Measurements from ENCODE around the gene NPIPB6.
A peak's percentile ranks its signal among the peaks of the same experiment; 100 is the strongest.
"Not testable (repeated sequence)": the region's sequence is repeated elsewhere in the genome, so short reads cannot be mapped to it uniquely, and the experiment has no call there.

The NPIPB6 gene

DNA sequence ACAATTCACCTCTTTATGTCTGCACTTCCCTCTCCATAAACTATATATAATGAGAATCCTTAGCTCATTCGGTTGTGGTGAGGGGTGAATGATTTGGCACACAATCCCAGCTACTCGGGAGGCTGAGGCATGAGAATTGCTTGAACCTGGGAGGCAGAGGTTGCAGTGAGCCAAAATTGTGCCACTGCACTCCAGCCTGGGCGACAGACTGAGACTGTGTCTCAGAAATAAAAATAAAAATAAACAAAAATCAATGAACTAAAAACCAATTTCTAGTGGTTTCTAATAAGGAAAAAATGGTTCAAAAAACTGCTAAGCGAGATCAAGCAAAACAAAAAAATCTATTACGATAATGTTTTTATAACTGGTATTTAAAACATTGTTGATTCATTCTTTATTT lies at the start of gene NPIPB6:
Gene NPIPB6 (minus strand): TSS at position 101 of the 400 bp plus-strand sequence. CDS start 686 bp downstream, outside the sequence.
- DNase-seq, result not testable (repeated sequence)

DNA sequence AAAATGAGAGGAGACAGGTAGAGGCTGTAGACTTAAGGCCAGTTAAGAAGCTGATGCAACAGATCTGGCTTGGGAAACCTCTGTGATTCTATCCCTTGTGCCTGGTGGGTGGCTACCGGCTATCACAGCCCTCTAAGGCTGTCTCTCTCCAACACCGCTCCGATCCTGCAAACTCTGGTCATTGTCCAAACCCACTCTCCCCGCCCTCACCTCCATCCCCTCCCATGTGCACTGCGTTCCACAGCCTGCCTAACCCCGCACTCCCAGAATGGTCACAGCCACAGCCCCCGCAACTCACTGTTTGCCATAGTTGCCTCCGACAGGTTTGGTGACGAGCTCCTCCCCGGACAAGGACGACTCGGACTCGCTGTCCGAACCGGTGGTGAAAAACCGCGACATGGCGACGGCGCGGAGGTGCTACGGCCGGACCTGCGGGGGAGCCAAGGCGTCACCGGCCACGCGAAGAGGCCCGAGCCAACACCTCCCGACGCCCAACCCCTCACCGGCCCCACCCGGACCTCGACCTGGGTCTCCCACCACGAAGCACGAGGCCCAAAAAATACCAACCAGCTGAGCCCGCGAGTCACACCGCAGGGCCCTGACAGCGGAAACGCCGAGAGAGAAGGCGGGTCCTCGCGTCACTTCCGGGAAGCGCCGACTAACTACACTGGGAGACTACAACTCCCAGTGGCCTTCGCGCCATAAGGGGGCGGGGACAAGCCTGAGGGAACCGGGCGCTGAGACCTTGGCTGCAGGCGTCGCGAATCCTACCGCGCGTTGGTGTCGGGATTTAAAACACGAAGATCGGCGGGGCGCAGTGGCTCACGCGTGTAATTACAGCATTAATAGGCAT lies 40.1 kb upstream of the NPIPB6 start, which contains the start of gene EIF3CL:
Gene EIF3CL (minus strand): TSS at position 622 of the 853 bp plus-strand sequence. CDS start 223 bp downstream, at position 399.
- DNase-seq, result not testable (repeated sequence)

DNA sequence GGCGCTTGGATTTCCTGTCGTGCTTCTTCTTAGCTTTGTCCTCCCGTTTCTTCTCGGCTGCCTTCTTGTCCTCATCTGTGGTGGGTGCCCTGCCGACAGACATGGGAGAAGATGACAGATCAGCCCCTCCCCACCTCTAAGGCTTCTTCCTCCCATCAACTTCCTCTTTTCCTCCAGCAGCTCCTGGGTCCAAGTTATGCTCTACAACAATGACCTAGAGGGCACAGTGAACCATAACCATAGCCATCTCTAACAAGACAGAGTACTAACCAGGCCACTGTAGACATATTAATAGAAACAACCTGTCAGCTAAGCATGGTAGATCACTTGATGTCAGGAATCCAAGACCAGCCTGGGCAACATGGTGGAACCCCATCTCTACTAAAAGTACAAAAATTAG lies 28.7 kb upstream of the NPIPB6 start:
- not testable (repeated sequence) for DNase-seq

DNA sequence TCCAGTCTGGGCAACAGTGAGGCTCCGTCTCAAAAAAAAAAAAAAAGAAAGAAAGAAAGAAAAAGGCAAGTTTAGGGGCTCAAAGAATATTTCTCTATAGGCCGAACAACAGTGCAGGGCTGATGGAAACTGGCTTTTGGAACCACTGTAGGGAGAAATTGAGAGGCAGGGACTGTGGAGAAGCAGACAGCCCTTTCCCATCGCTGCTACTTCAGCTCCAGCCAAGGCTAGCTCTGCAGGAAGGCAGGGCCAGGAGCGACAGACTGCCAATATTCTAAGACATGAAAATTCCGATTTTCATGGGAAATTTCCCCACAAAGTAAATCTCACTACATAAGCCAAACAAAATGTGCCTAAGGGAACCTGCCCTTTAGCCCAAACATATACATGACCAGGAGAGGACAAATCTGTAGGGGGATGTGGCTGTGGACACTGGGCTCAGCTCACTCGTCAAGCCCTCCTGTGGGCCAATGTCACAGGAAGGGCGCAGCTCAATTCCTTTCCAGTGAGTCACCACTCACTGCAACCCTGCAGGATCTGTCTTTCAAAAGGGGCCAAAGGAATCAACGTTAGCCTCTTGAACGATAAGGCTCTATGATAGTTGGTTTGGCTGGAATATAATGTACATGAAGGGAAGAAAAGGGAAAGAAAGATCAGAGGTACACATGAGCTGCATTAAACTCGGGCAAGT lies 19.0 kb upstream of the NPIPB6 start:
- DNase-seq, result not testable (repeated sequence)

DNA sequence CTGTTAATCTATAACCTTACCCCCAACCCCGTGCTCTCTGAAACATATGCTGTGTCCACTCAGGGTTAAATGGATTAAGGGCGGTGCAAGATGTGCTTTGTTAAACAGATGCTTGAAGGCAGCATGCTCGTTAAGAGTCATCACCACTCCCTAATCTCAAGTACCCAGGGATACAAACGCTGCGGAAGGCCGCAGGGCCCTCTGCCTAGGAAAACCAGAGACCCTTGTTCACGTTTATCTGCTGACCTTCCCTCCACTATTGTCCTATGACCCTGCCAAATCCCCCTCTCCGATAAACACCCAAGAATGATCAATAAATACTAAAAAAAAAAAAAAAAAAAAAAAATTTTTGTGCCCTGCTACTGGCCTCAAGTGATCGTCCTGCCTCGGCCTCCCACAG lies 14.5 kb upstream of the NPIPB6 start:
- not testable (repeated sequence) for DNase-seq

DNA sequence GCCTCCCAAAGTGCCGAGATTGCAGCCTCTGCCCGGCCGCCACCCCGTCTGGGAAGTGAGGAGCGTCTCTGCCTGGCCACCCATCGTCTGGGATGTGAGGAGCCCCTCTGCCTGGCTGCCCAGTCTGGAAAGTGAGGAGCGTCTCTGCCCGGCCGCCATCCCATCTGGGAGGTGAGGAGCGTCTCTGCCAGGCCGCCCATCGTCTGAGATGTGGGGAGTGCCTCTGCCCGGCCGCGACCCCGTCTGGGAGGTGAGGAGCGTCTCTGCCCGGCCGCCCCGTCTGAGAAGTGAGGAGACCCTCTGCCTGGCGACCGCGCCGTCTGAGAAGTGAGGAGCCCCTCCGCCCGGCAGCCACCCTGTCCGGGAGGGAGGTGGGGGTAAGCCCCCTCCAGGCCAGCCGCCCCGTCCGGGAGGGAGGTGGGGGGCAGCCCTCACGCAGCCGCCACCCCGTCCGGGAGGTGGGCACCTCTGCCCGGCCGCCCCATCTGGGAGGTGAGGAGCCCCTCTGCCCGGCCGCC lies 13.9 kb upstream of the NPIPB6 start:
- not testable (repeated sequence) for DNase-seq

DNA sequence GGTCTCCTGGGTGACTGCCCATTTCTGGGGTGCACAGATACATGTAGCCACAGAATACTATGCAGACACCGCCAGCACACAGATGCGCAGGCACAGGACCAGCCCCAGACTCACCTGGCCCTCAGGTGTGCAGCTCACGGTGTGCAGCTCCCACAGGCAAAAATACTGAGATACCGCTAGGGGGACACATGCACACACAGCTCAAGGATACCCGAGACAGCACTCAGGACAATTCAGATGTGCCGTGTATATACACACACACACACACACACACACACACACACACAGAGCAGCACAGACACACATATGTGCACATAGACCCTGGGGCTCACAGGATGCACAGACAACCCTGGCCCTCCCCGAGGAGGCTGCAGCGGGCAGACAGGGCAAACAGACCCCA lies 11.8 kb upstream of the NPIPB6 start:
- not testable (repeated sequence) for DNase-seq

DNA sequence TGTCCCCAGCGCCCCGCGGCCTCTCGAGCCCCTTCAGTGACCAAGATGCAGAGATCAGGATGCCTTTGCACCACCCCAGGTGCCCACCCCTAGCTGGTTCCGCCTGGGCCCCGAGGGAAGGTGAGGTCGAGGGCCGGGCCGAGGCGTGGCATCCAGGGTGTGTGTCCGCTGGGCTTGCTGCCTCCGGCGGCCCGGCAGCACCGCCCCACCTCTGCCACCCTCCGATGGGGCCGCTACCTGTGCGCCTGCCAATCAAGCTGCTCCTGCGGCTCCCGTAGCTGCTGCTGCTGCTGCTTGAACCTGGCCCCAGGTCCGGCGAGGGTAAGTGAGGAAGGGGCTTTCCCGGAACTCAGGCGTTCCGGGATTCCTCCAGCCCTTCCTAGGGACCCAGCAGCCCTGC lies 11.0 kb upstream of the NPIPB6 start:
- not testable (repeated sequence) for DNase-seq

DNA sequence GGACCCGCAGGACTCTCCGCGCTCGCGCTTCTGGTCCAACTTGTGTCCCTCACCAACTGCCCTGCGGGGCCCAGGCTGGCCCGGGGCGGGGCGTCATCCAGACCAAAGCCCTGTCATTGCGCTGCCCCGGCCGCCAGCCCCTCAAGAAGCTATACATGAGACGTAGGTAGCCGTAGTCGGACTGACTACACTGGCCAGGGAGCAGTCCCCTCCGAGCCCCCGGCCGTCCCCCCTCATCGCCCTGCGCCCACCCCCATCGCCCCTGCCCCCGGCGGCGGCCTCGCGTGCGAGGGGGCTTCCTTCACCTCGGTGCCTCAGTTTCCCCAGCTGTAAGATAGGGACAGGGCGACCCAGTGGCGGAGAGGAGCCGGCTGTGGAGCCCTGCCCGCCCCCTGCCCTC lies 4.6 kb upstream of the NPIPB6 start:
- not testable (repeated sequence) for DNase-seq

DNA sequence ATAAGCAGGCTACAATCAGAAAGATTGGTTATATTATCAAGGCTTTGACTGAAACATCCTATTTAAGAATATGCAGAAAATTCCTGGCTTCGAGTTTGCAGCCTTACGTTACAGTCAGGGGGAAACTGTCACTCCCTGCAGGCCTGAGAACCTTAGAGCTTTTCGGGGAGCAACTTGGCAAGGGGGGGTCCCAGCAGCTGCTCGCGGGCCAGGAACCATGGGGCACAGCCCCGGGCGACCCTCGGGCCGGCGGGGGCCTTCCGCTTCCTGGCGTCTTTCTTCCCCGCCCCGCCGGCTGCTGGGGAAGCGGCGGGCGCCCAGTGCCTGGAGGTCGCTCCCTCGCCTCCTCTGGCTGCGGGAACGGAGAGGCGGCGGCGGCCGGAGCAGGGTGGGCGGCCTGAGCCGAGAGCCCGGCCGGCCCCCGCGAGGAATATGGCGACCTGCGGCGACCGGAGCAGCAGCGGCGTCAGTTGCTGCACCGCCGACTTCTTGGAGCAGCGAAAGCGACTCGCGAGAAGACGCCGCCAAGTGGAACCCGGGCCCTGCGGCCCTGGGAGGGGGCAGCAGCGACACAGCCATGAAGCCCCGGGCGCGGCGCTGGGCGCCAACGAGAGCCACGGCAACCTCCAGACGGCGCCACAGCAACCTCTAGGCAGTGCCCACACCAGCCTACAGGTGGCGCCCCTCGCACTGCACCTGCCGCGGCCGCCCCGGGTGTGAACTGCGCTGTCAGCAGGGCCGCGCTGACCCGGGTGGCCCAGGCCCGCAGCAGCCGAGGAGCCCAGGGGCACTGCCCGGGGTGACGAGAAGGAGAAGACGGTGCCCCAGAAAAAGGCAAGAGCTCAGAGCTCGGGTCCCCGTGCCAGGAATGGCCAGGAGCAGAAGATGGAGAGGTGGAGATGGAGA lies 1.2 kb upstream of the NPIPB6 start:
- peak; percentile 56 for DNase-seq

DNA sequence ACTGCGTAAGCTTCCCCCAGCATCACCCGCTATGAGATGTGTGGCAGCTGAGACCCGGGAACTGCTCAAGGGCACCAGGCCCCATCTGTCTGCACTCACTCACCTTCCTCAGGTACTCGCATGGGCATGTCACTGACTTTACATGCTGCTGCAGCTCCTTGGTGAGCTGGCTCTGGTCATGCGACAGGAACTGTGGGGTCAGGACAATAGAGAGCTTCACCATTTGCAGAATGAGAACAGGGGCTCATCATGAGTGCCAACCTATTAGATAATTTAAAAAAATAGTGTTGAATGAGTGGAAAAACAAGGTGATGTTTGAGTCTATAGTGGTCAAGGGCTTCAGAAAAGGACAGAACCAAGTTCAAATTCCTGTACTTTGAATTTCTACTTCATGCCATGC lies 708 bp downstream of the NPIPB6 start:
- DNase-seq, result not testable (repeated sequence)

DNA sequence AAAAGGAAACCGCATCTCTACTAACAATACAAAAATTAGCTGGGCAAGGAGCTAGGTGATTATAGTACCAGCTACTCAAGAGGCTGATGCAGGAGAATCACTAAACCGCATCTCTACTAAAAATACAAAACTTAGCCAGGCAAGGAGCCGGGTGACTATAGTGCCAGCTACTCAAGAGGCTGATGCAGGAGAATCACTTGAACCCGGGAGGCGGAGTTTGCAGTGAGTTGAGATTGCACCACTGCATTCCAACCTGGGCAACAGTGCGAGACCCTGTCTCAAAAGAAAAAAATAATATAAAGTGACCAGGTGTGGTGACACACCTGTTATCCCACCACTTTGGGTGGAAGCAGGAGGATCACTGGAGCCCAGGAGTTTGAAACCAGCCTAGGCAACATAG lies 25.1 kb downstream of the NPIPB6 start:
- DNase-seq, result not testable (repeated sequence)

DNA sequence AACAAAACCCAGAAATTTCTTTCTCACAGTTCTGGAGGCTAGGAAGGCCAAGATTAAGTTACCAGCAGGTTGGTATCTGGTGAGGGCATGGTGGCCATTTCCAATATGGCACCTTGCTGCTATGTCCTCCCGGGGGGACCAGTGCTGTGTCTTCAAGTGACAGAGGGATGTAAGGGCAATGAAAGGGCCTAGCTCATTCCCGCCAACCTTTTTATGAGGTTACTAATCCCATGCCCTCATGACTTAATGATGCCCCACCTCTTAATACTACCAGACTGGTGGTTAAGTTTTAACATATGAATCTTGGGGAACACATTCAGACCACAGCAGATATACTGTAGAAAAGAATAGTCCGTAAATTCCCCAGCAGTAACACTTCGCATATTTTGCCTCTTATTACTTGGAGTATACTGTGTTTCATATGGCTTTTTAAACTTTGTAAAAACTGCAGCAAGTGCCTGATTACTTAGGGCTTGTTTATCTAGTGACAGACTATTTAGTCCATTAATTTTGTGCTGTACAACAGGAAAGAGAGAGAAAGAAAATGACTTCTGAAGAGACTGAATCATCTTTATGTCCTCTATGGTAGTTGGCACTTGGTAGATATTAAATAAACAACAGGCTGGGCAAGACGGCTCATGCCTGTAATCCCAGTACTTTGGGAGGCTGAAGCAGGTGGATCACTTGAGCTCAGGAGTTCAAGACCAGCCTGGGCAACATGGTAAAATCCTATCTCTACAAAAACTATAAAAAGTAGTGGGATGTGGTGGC lies 26.2 kb downstream of the NPIPB6 start:
- not testable (repeated sequence) for DNase-seq

DNA sequence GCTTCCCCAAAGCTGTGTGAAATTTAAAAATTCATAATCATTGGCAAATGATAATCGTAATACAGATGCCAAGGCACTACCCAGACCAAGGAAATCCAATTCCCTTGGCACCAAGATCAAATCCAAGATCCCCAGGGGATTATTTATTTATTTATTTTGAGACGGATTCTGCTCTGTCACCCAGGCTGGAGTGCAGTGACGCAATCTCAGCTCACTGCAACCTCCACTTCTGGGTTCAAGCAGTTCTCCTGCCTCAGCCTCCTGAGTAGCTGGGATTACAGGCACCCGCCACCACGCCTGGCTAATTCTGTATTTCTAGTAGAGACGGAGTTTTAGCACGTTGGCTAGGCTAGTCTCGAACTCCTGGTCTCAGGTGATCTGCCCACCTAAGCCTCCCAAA lies 27.6 kb downstream of the NPIPB6 start:
- DNase-seq, result not testable (repeated sequence)

DNA sequence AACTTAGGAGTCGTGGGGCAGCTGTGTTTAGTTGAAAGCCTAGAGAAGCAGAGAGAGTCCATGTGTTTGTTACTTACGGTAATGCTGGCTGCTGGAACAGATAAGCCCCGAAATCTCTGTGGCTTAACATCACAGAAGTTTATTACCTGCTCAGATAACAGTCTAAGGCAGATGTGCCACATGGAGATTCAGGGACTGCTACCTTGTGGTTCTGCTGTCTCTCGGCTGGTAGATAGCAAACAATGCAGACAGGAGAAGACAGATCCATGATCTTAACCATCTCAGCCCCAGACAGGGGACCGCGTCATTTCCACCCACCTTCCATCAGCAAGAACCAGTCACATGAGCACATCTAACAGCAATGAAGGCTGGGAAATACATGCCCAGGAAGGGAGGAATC lies 30.7 kb downstream of the NPIPB6 start:
- DNase-seq, result not testable (repeated sequence)

DNA sequence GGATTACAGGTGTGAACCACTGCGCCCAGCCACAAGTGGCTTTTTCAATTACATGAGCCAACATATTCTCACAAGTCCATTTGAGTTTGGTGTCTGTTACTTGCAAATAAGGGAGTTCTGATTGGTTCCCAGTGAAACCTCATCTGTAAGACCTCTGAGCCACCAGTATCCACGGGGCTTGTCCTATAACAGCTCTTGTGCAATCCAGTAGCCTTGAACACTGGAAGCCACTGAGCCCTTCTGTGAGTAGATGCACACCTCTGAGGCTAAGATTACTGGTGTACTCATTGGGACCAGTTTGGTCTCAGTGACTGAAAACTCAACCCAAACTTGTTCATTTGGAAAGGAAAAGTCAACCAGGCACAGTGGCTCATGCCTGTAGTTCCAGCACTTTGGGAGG lies 32.3 kb downstream of the NPIPB6 start:
- DNase-seq, result not testable (repeated sequence)

DNA sequence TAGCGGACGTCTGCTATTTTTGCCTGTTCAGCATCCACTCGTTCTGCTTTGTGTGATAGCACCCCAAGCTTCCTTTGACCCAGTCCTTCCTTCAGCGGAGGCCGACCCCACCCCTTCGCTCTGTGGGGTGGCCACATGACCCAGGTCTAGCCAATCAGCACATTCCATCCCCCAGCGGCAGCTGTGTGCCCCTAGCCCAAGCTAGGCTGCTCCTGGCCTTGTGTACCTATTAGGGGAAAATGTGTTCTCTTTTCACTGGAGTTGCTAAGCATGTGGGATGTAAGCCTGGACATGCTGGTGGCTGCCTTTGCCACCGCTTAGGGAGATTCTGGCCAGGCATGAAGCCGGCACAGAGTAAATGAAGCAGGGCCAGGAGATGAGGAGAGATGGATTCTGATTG lies 33.1 kb downstream of the NPIPB6 start:
- DNase-seq, result not testable (repeated sequence)

DNA sequence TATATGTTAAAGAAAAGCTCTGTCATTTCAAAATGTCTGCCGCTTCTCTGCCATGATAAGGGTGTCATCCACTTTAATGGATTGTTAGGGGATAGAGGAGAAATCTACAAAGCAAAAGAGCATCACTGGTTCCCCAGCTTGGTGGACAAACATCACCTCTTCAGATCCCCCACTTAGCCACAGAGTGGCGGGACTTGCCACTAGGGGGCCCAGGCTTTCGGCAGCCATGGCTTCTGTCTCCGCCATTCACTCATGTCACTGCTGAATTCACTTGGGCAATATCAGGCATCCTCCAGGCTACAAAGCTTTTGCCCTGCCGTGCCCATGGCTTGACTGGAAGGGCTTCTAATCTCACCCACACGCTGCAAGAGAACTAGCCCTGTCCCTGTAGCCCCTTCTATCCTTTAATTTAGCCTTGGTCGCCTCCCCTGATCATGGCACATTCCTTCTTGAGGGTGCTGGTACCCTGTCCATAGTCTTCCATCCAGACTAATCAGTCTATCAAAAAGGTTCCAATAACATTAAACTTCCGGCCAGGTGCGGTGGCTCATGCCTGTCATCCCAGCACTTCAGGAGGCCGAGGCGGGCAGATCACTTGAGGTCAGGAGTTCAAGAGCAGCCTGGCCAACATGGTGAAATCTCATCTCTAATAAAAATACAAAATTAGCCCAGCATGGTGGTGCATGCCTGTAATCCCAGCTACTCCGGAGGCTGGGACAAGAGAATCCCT lies 36.3 kb downstream of the NPIPB6 start:
- DNase-seq, result peak; percentile 73

DNA sequence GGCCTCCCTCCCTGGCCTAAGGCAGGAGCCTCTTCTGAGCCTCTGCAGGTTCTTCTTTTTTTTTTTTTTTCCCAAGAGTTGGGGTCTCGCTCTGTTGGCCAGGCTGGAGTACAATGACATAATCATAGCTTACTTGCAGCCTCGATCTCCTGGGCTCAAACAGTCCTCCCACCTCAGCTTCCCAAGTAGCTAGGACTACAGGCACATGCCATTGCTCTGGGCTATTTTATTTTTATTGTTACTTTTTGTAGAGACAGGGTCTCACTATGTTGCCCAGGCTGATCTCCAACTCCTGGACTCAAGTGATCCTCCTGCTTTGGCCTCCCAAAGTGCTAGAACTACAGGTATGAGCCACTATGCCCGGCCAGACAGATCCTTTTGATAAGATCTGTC lies 38.4 kb downstream of the NPIPB6 start:
- DNase-seq, result no peak

DNA sequence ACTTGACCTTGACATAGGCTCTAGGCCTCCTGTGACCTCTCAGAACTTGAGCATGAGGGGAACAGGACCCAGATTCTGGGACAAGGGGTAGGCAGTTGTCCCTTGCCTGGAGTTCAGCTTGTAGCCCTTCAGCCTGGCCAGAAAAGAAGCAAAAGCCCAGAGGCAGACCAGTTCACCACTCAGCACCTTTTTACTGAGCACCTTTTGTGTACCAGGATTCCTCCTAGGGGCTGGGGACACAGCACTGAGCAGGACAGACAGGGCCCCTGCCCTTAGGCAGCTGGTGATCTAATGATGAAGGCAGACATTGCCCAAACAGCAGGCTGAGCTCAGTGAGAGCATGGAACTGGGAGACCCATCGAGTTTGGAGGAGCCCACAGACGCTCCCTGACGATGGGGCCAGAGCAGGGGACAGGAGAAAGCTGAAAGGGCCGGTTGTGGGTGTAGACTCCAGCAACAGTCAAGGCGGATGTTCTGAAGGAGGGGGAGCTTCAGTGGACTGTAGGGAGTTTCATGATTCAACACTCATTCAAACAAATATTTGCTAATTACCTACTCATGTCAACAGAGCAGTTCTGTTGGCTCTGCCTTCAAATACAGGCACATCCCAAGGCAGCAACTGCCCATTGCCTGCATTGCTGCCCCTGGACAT lies 38.9 kb downstream of the NPIPB6 start:
- no peak for DNase-seq

Data from activated T-cell treated with anti-CD3 and anti-CD28 coated beads, Interleukin-2, amount 50 U/mL, for 1 hour (primary cell).